SKM-1 treated with dmso at 0.1 percent for 144 hours (cell line): ENCODE results near the gene MAGI1.
"Not testable (repeated sequence)": the region's sequence is repeated elsewhere in the genome, so short reads cannot be mapped to it uniquely, and the experiment has no call there.

Experiments used
- DNase-seq: peaks from one replicate; lab custom pipeline; 2025; ENCODE audit not compliant: unreplicated experiment; lab: John Stamatoyannopoulos, UW

The MAGI1 gene

GRCh38 chr3:65556934-65557577 lies 481.7 kb downstream of the MAGI1 start:
- no peak for DNase-seq

- no peak for DNase-seq
These were observed 486.3 kb downstream of the MAGI1 start for GRCh38 chr3:65552434-65552833.

DNA sequence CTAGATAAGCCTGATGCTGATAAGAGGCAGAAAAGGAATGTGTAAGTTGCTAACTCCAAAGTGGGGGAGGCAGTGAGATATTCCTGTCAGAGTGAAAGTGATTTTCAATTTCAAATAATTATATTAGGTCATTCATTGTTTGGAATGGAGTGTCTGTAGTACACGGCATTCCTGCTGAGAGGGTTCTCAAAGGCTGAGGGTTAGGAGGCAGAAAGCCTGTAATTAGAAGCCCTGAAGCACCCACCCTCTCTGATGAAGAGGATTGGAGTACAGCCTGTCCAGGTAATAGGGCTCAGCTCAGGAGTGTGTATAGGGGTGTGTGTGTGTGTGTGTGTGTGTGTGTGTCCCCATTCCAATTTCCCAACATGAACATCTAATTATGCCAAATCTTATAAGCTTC lies 486.8 kb downstream of the MAGI1 start:
- DNase-seq, result no peak

DNA sequence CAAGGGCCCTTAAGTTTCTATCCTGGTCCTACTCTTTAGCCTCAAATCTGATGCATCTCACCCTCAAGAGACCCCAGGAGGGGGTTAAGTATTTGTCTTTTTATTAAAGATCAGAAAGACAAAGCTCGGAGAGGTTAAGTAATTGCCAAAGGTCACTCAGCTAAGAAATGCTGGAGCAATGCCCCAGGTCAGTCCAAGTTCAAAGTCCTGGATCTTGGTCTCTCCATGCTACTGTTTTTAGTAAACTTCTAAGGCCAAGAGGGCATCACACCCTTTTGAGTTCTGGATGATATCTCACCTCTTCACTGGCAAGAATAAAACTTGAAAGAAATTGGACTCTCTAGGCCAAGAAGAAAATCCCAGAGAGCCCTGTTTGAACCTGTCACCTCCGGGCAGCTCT lies 488.6 kb downstream of the MAGI1 start:
- DNase-seq, result no peak

DNA sequence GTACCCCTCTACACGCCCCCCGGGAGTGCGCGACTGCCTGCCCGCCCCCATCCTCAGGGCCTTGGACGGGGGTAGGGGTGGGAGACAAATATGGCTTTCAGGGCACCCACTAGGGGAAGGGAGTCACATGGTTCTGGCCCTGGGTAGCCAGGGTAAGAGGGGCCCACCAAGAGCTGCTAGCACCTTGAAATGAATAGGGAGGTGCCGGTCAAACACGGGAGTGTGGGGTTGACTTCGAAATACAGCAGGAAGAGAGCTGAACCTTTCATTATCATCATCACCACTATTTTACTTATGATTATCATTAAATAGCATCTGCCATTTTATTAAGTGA lies 489.1 kb downstream of the MAGI1 start:
- no peak for DNase-seq

- DNase-seq, result no peak
These were observed 489.7 kb downstream of the MAGI1 start for GRCh38 chr3:65548848-65549625.

GRCh38 chr3:65545429-65545828 lies 493.3 kb downstream of the MAGI1 start:
- peak; percentile 31 for DNase-seq

- not testable (repeated sequence) for DNase-seq
These were observed 495.3 kb downstream of the MAGI1 start for GRCh38 chr3:65543391-65543790.

DNA sequence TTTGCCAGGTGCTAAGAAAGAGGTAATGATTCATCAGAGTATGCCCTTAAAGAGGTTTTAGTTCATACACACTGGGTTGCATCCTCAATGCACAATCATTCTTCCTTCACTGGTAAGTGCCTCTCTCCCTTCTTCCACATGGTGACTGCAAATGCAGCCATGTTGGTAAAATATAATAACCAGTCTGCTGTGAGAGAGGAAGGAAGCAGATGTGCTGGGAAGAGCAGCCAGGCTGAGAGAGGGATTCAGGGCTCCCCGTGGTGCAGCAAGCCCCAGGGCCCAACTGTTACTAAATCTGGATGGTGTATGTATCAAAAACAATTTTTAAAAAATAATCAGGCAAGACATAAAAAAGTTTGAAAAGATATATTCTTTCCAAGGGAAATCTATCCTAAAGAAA lies 498.1 kb downstream of the MAGI1 start:
- no peak for DNase-seq

DNA sequence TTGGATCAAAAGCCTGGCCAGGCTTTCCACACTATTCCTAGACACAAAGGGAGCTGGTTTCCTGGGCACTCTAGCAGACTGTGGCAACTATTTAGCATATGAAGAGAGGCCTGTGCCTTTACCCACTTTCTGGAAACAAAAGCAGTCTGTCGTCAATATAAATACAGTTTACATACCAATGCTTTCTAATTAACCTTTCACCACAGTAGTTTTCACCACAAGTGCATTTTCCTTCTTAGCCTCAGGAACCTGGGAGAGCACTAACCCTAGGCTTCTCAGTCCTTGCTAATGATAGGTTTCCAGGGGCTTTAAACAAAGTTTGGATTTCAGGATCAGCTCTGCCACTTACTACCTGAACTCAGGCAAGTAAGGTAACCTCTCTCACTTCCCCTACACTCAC lies 499.1 kb downstream of the MAGI1 start:
- no peak for DNase-seq

GRCh38 chr3:65538101-65538500 lies 500.6 kb downstream of the MAGI1 start:
- DNase-seq, result no peak

DNA sequence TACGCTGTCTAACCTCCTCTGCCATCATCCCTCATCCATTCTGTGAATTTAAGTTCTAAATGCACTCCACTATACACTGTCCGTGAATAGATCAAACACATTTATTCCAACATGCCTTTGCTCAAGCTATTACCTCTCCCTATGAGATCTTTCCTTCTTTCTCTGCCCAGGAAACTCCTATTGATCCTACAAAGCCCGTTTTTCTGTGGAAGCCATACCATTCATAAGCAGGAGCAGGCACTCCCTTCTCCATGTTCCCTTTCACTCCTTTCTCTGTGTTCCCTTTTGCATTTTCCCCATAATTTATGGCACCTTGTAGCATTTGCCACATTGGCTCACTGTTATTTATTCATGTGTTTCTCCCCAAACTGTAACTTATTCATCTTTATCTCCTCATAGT lies 501.6 kb downstream of the MAGI1 start:
- DNase-seq, result no peak

GRCh38 chr3:65535260-65535659 lies 503.5 kb downstream of the MAGI1 start:
- DNase-seq, result no peak

DNA sequence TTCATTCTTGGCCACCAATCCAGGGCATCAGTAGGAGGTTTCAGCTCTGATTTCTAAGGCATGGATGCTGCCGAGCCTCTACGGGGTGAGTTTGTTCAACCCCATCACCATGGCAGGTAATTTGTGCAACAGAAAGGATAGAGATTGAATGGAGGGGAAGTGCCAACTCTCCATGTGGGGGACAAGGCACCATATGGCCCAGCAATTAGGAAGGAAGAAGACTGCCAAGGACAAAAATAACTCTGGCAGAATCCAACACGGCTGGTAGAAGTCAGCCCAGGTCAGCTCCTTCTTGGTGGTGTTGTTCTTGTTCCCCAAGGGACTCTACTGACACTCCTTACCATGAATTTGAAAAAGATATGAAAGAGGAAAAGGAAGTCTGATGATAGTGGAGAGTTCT lies 503.9 kb downstream of the MAGI1 start:
- no peak for DNase-seq

GRCh38 chr3:65532749-65533148 lies 506.0 kb downstream of the MAGI1 start:
- DNase-seq, result no peak

DNA sequence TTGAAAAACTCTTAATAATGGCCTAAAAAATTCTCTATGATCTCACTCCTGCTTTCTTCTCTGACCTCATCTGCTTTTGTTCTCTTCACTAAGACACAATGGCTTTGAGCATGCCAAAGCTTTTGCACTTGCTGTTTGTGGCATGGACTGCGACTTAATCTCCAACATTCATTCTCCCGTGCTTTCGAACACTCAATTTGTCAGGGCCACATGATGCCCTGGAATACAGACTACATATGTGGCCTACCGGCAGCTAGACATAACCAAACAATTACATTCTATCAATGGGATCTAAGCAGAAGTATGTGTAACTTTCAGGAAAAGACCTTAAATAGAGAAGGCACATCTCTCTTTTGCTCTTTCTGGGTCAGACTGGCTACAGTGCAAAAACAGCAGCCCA lies 506.5 kb downstream of the MAGI1 start:
- no peak for DNase-seq

GRCh38 chr3:65531499-65531898 lies 507.2 kb downstream of the MAGI1 start:
- no peak for DNase-seq

- no peak for DNase-seq
These were observed 512.1 kb downstream of the MAGI1 start for GRCh38 chr3:65526656-65527055.

- no peak for DNase-seq
These were observed 514.1 kb downstream of the MAGI1 start for GRCh38 chr3:65524584-65524983.

- no peak for DNase-seq
These were observed 514.8 kb downstream of the MAGI1 start for GRCh38 chr3:65523878-65524277.

DNA sequence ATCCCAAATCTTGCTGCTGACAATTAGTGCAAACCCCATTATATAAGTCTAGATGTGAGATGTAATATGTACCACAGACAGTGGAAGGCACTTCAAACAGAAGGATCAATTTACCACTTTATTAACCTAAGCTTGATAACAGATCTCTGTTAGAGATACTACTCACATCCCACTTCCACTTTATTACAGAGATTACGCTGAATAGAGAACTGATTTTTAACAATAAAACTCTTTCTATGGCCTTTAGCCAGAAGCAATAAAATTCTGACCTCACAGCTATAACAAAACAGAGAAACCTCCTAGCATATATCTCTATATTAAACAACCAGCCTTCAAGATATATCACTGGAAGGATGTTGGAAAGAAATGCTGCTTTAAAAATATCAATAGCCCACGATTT lies 517.7 kb downstream of the MAGI1 start:
- DNase-seq, result no peak

- DNase-seq, result no peak
These were observed 521.7 kb downstream of the MAGI1 start for GRCh38 chr3:65516998-65517397.

DNA sequence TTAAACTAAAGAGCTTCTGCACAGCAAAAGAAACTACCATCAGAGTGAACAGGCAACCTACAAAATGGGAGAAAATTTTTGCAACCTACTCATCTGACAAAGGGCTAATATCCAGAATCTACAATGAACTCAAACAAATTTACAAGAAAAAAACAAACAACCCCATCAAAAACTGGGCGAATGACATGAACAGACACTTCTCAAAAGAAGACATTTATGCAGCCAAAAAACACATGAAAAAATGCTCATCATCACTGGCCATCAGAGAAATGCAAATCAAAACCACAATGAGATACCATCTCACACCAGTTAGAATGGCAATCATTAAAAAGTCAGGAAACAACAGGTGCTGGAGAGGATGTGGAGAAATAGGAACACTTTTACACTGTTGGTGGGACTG lies 524.4 kb downstream of the MAGI1 start:
- DNase-seq, result not testable (repeated sequence)
